DND-41 (cell line): ENCODE results near the gene SLC9C2.

ENCODE experiments used
- ATAC-seq: fragments of 200-7000 bp; cut with Tn5 transposase; 3 replicates; pipeline ENCODE4 v1.9.1; 2021; ENCODE audit warnings: low read depth; ENCODE audit not compliant: insufficient read depth
- DNase-seq: peaks from one replicate; pipeline ENCODE4 v3.0.0-alpha.2; 2020
- H2AFZ ChIP-seq: 2 replicates; pipeline ENCODE4 v1.6.0; 2012; ENCODE audit warnings: low read depth, low read length
- H3K27ac ChIP-seq: 2 replicates; pipeline ENCODE4 v1.5.1; 2012; ENCODE audit warnings: low read length, inconsistent platforms
- H3K27me3 ChIP-seq: fragments of 200-600 bp; sonication (generic); 2 replicates; pipeline ENCODE4 v1.6.0; 2012; ENCODE audit warnings: low read length, mild to moderate bottlenecking, inconsistent platforms; ENCODE audit not compliant: insufficient read depth, poor library complexity
- H3K36me3 ChIP-seq: 2 replicates; pipeline ENCODE4 v1.5.1; 2012; ENCODE audit warnings: low read length, inconsistent platforms; ENCODE audit not compliant: insufficient read depth
- H3K4me1 ChIP-seq: 2 replicates; pipeline ENCODE4 v1.5.1; 2012; ENCODE audit warnings: mild to moderate bottlenecking, low read length; ENCODE audit not compliant: insufficient read depth
- H3K4me2 ChIP-seq: 2 replicates; pipeline ENCODE4 v1.6.0; 2012; ENCODE audit warnings: mild to moderate bottlenecking, moderate library complexity, low read length, inconsistent platforms; ENCODE audit not compliant: insufficient read depth
- H3K4me3 ChIP-seq, 2 experiments: fragments of 200-600 bp in 1 of 2; shearing (Covaris generic) in 1 of 2; 2 replicates each; pipeline ENCODE4 v1.5.1; 2012 to 2016; ENCODE audit warnings: inconsistent platforms in 2 of 2, low read length in 2 of 2, mild to moderate bottlenecking in 2 of 2, low read depth in 1 of 2, moderate library complexity in 1 of 2
- H3K79me2 ChIP-seq: 2 replicates; pipeline ENCODE4 v1.6.0; 2012; ENCODE audit warnings: low read length, inconsistent platforms; ENCODE audit not compliant: insufficient read depth
- H3K9ac ChIP-seq: 2 replicates; pipeline ENCODE4 v1.6.0; 2012; ENCODE audit warnings: low read depth, mild to moderate bottlenecking, inconsistent platforms, low read length, moderate library complexity
- H3K9me3 ChIP-seq: 2 replicates; pipeline ENCODE4 v1.5.1; 2012; ENCODE audit warnings: low read length, moderate library complexity, mild to moderate bottlenecking, inconsistent platforms; ENCODE audit not compliant: insufficient read depth, severe bottlenecking
- H4K20me1 ChIP-seq: 2 replicates; pipeline ENCODE4 v1.6.0; 2012; ENCODE audit warnings: low read length; ENCODE audit not compliant: insufficient read depth
- EZH2 ChIP-seq: IDR thresholded peaks from 3 replicates; pipeline ENCODE4 v1.6.1; 2012; ENCODE audit warnings: borderline replicate concordance, low read depth, mild to moderate bottlenecking, moderate library complexity, low read length, inconsistent platforms; ENCODE audit not compliant: severe bottlenecking
- TF ChIP-seq, protein P1 (sequence below): IDR thresholded peaks from 2 replicates; pipeline ENCODE4 v1.5.1; 2012; ENCODE audit warnings: borderline replicate concordance, low read length, moderate library complexity, mild to moderate bottlenecking; ENCODE audit not compliant: poor library complexity, severe bottlenecking; ENCODE audit errors: extremely low read depth

SLC9C2 gene

DNA sequence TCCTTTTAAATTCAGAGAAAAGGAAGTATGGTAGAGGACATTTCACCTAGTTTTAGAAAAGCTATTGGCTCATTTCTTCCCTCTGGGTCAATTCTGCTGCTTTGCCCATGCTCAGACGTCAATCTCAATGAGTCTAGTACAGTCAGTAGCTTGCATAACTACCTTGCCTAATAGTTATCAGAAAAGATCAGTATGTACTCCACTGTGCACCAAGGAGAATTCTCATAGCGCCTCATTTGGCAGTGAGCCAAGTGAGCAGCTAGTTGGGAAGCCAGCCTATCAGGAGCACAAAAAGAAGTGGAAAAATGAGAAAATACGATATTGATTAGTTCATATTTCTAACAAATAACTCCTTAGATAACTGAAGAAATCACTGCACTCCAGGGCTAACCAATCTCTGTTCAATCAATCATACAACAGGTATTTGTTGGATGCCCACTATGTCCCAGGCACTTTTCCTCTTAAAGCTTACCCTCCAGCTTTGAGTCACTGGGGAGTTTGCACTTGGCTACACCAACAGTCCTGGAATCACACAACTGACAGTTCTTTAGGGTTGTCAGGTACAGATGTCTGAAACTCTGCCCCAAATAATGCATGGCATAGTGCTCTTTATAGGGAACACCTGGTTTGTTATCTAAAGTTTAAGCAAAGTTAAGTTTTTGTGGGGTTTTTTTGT, 75.6 kb downstream of the SLC9C2 start:
- Histone ChIP-seq H3K79me2 (no peaks in the 10 kb centered on the region), H4K20me1 (no peaks in the 10 kb centered on the region), H3K9me3 (no peaks in the 10 kb centered on the region), H3K36me3 (no peaks in the 10 kb centered on the region), H3K27me3 (no peaks in the 10 kb centered on the region), H3K9ac (no peak overlapping the region), H3K4me1 (peaks cover 6% of the 10 kb centered on the region), H3K4me3 (no peak overlapping the region), H2AFZ (no peak overlapping the region), H3K4me2 (no peak overlapping the region), H3K27ac (no peak overlapping the region)
- TF ChIP-seq, protein P1, sequence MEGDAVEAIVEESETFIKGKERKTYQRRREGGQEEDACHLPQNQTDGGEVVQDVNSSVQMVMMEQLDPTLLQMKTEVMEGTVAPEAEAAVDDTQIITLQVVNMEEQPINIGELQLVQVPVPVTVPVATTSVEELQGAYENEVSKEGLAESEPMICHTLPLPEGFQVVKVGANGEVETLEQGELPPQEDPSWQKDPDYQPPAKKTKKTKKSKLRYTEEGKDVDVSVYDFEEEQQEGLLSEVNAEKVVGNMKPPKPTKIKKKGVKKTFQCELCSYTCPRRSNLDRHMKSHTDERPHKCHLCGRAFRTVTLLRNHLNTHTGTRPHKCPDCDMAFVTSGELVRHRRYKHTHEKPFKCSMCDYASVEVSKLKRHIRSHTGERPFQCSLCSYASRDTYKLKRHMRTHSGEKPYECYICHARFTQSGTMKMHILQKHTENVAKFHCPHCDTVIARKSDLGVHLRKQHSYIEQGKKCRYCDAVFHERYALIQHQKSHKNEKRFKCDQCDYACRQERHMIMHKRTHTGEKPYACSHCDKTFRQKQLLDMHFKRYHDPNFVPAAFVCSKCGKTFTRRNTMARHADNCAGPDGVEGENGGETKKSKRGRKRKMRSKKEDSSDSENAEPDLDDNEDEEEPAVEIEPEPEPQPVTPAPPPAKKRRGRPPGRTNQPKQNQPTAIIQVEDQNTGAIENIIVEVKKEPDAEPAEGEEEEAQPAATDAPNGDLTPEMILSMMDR = no peak
- no peak for TF ChIP-seq EZH2
- no peak for ATAC-seq
- no peak for DNase-seq

DNA sequence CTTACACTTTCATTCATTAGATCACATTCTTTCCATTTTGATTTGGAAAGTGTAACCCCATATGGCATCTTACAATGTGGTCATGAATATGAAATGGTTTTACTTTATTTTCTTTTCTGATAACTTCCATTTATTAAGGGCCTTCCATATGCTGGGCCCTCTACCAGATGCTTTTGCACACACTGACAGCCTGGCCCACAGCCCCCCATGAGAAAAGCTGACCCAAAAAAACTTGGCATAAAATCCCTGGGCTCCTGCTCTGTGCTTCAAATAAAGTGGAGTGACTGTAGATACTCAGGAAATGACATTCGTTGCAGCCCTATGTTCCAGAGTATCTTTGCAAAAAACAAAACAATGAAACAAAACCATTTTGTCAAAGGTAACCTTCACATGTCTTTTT, 76.9 kb downstream of the SLC9C2 start:
- no peak for TF ChIP-seq EZH2
- TF ChIP-seq, protein P1 = no peak
- no peaks in the 10 kb centered on the region for H3K4me1 ChIP-seq
- ATAC-seq = no peak

DNA sequence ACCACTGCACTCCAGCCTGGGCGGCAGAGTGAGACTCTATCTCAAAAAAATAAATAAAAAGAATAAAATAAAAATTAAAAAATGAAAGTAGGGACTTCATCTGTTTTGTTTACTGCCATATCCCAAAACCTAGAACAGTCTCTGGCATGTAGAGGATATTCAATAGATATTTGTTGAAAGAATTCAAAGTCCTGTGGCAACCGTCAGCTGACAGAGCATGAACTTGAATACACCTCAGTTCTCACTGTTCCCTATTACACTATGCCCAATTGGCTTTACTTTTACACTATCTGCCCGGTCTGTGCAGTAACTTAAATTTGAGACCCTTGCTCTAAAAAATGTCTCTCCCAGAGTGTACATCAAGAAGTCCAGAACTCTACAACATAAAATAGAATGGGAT, 79.5 kb downstream of the SLC9C2 start:
- ATAC-seq = no peak
- DNase-seq = no peak
- no peak overlapping the region for H2AFZ ChIP-seq
- TF ChIP-seq, protein P1 = no peak
- TF ChIP-seq EZH2 = no peak
- H3K27ac ChIP-seq = no peak overlapping the region
- no peaks in the 10 kb centered on the region for H3K9me3 ChIP-seq
- H3K27me3 ChIP-seq = no peaks in the 10 kb centered on the region
- H3K4me2 ChIP-seq = no peak overlapping the region
- H3K9ac ChIP-seq = no peak overlapping the region
- no peaks in the 10 kb centered on the region for H4K20me1 ChIP-seq
- no peak overlapping the region for H3K4me3 ChIP-seq
- peaks cover 9% of the 10 kb centered on the region for H3K4me1 ChIP-seq
- no peaks in the 10 kb centered on the region for H3K79me2 ChIP-seq
- no peaks in the 10 kb centered on the region for H3K36me3 ChIP-seq

More for the DNA sequence above, 76.9 kb downstream of the SLC9C2 start:
- no peaks in the 10 kb centered on the region for H3K79me2 ChIP-seq
- H3K4me2 ChIP-seq = no peak overlapping the region
- no peaks in the 10 kb centered on the region for H3K36me3 ChIP-seq
- no peaks in the 10 kb centered on the region for H4K20me1 ChIP-seq
- no peak overlapping the region for H3K9ac ChIP-seq
- no peak overlapping the region for H3K4me3 ChIP-seq
- no peaks in the 10 kb centered on the region for H3K9me3 ChIP-seq
- no peak overlapping the region for H3K27ac ChIP-seq
- H3K27me3 ChIP-seq = no peaks in the 10 kb centered on the region
- H2AFZ ChIP-seq = no peak overlapping the region
- DNase-seq = no peak
